Osteoblast (primary cell): ENCODE results near the gene ABCC1. TPM values are rescaled to one million over a fixed set of nuclear protein-coding genes. Genes with fewer than 3 reads are reported as not detected.
"Not testable (repeated sequence)": the region's sequence is repeated elsewhere in the genome, so short reads cannot be mapped to it uniquely, and the experiment has no call there.

Source experiments
- DNase-seq: peaks from one replicate; pipeline ENCODE4 v3.0.0; 2011; ENCODE audit warnings: low spot score, mixed read lengths; ENCODE audit not compliant: insufficient read length; ENCODE audit errors: missing footprints
- H2AFZ ChIP-seq: 2 replicates; pipeline ENCODE4 v1.6.0; 2011; ENCODE audit warnings: mild to moderate bottlenecking, low read length
- H3K27ac ChIP-seq: 2 replicates; pipeline ENCODE4 v1.5.1; 2011; ENCODE audit warnings: mild to moderate bottlenecking, low read depth, low read length, moderate library complexity
- H3K27me3 ChIP-seq: 2 replicates; pipeline ENCODE4 v1.6.0; 2012; ENCODE audit warnings: mild to moderate bottlenecking, control low read depth, inconsistent platforms, low read length, moderate library complexity; ENCODE audit not compliant: insufficient read depth
- H3K36me3 ChIP-seq: 2 replicates; pipeline ENCODE4 v1.5.1; 2011; ENCODE audit warnings: mild to moderate bottlenecking, low read length, control low read depth, moderate library complexity; ENCODE audit not compliant: insufficient read depth
- H3K4me1 ChIP-seq: 2 replicates; pipeline ENCODE4 v1.5.1; 2011; ENCODE audit warnings: mild to moderate bottlenecking, low read length, control low read depth, moderate library complexity; ENCODE audit not compliant: insufficient read depth
- H3K4me2 ChIP-seq: 2 replicates; pipeline ENCODE4 v1.6.0; 2011; ENCODE audit warnings: mild to moderate bottlenecking, low read length; ENCODE audit not compliant: insufficient read depth
- H3K4me3 ChIP-seq: fragments of 200-600 bp; sonication (generic); 3 replicates; pipeline ENCODE4 v1.5.1; 2012; ENCODE audit warnings: mild to moderate bottlenecking, low read length, inconsistent platforms; ENCODE audit not compliant: insufficient read depth
- H3K79me2 ChIP-seq: 2 replicates; pipeline ENCODE4 v1.6.0; 2012; ENCODE audit warnings: mild to moderate bottlenecking, low read length, control low read depth, inconsistent platforms; ENCODE audit not compliant: insufficient read depth
- H3K9me3 ChIP-seq: 2 replicates; pipeline ENCODE4 v1.5.1; 2011; ENCODE audit warnings: low read depth, low read length, control low read depth
- H4K20me1 ChIP-seq: 2 replicates; pipeline ENCODE4 v1.6.0; 2012; ENCODE audit warnings: mild to moderate bottlenecking, low read length, control low read depth; ENCODE audit not compliant: insufficient read depth
- CTCF ChIP-seq: IDR thresholded peaks from 2 replicates; pipeline ENCODE4 v1.5.1; 2011; ENCODE audit warnings: mild to moderate bottlenecking, low read depth, low read length, moderate library complexity; ENCODE audit errors: extremely low read depth
- total RNA-seq: library from RNA; depleted of rRNA; stranded (reverse); fragments of >200 nt; gene quantifications from 2 replicates; pipeline ENCODE4 v1.2.3, GENCODE V29; 2012

The ABCC1 gene
- total RNA-seq, 1 donor: 33.7 TPM

- no peak for TF ChIP-seq CTCF
- no peaks in the 10 kb centered on the region for H3K36me3 ChIP-seq
- H3K4me2 ChIP-seq: no peak overlapping the region
- H3K9me3 ChIP-seq: no peaks in the 10 kb centered on the region
- H3K79me2 ChIP-seq: no peaks in the 10 kb centered on the region
- no peak for DNase-seq
- no peaks in the 10 kb centered on the region for H3K4me1 ChIP-seq
- no peak overlapping the region for H3K27ac ChIP-seq
- no peaks in the 10 kb centered on the region for H3K27me3 ChIP-seq
- no peak overlapping the region for H3K4me3 ChIP-seq
- no peak overlapping the region for H2AFZ ChIP-seq
- no peaks in the 10 kb centered on the region for H4K20me1 ChIP-seq
These were observed 15.6 kb upstream of the ABCC1 start for GRCh38 chr16:15933781-15934180.

- H3K79me2 ChIP-seq: no peaks in the 10 kb centered on the region
- H2AFZ ChIP-seq: no peak overlapping the region
- no peak overlapping the region for H3K4me2 ChIP-seq
- H3K4me1 ChIP-seq: no peaks in the 10 kb centered on the region
- H3K27ac ChIP-seq: no peak overlapping the region
- H3K36me3 ChIP-seq: no peaks in the 10 kb centered on the region
- H4K20me1 ChIP-seq: no peaks in the 10 kb centered on the region
- no peaks in the 10 kb centered on the region for H3K9me3 ChIP-seq
- no peaks in the 10 kb centered on the region for H3K27me3 ChIP-seq
- no peak overlapping the region for H3K4me3 ChIP-seq
- no peak for DNase-seq
- TF ChIP-seq CTCF: no peak
These were observed 14.4 kb upstream of the ABCC1 start for GRCh38 chr16:15934991-15935390.

- H4K20me1 ChIP-seq, H3K36me3 ChIP-seq, H3K4me1 ChIP-seq, H3K4me2 ChIP-seq, H3K9me3 ChIP-seq, DNase-seq, H2AFZ ChIP-seq, H3K27me3 ChIP-seq, H3K27ac ChIP-seq, H3K4me3 ChIP-seq, H3K79me2 ChIP-seq: not testable (repeated sequence)
These were observed 12.6 kb upstream of the ABCC1 start for GRCh38 chr16:15936809-15937208.

GRCh38 chr16:15942931-15943690, 6.3 kb upstream of the ABCC1 start:
- DNase-seq: no peak

More at GRCh38 chr16:15942931-15943690, 6.3 kb upstream of the ABCC1 start:
- Histone ChIP-seq H3K27me3 (no peaks in the 10 kb centered on the region), H3K4me1 (peaks cover 13% of the 10 kb centered on the region), H2AFZ (no peak overlapping the region), H3K79me2 (no peaks in the 10 kb centered on the region), H3K4me2 (no peak overlapping the region), H3K27ac (no peak overlapping the region), H4K20me1 (no peaks in the 10 kb centered on the region), H3K9me3 (no peaks in the 10 kb centered on the region), H3K4me3 (no peak overlapping the region), H3K36me3 (no peaks in the 10 kb centered on the region)
- no peak for TF ChIP-seq CTCF
